K562 (cell line): ENCODE results near the gene CHST2. TPM values are rescaled to one million over a fixed set of nuclear protein-coding genes. Genes with fewer than 3 reads are reported as not detected.

ENCODE experiments used
- ATAC-seq: fragments of 200-7000 bp; cut with Tn5 transposase; 3 replicates; pipeline ENCODE4 v1.9.1; 2020; ENCODE audit warnings: moderate library complexity
- BruUV-seq: library from RNA; stranded (reverse); fragments of 400-500 nt; replicated peaks from 2 replicates; lab custom pipeline; 2021; lab: Mats Ljungman, UMichigan
- CTCF ChIA-PET: fragments of 300-600 bp; formaldehyde crosslinking; extraction: SDS; loops from one replicate; lab custom pipeline; 2021; ENCODE audit warnings: low intra/inter-chr PET ratio; lab: Yijun Ruan, JAX
- POLR2A ChIA-PET: fragments of 300-600, 350-650 bp; sonication (Branson Sonifier 250); formaldehyde crosslinking; extraction: SDS; loops from one replicate; lab custom pipeline; 2021; ENCODE audit warnings: antibody characterized with exemption, inconsistent platforms; lab: Yijun Ruan, JAX
- DNase-seq, 4 experiments: peaks; one replicate each; pipeline versions ENCODE4 v3.0.0 to v3.0.0-alpha.2; 2011 to 2018; ENCODE audit warnings: low spot score in 3 of 4, mixed read lengths in 3 of 4; ENCODE audit errors: extremely low read depth in 1 of 4
- FAIRE-seq: peaks from 2 replicates; lab custom pipeline; 2011; peaks lifted over from hg19 to GRCh38; lab: Jason Lieb, UNC
- H2AFZ ChIP-seq: 2 replicates; pipeline ENCODE4 v1.6.0; 2011; ENCODE audit warnings: low read depth, low read length, control low read depth, inconsistent platforms
- H3K27ac ChIP-seq: fragments of 200-600 bp; 3 replicates; pipeline ENCODE4 v1.8.0; 2011; ENCODE audit warnings: low read depth, mild to moderate bottlenecking, control low read depth, inconsistent platforms, low read length, moderate library complexity, mixed read lengths; ENCODE audit errors: extremely low read depth
- H3K27me3 ChIP-seq, 2 experiments: fragments of 300-600 bp in 1 of 2; 2 replicates in 1 of 2; 3 replicates in 1 of 2; pipeline versions ENCODE4 v1.6.0 to v1.8.0; 2011; ENCODE audit warnings: inconsistent platforms in 2 of 2, low read length in 2 of 2, mild to moderate bottlenecking in 1 of 2, mixed read lengths in 1 of 2, moderate library complexity in 1 of 2; ENCODE audit not compliant: control insufficient read depth in 2 of 2, insufficient read depth in 2 of 2
- H3K36me3 ChIP-seq: fragments of 300-600 bp; 3 replicates; pipeline ENCODE4 v1.8.0; 2011; ENCODE audit warnings: mild to moderate bottlenecking, low read length, inconsistent platforms; ENCODE audit not compliant: control insufficient read depth, insufficient read depth
- H3K4me1 ChIP-seq, 2 experiments: fragments of 200-600 bp in 1 of 2; replicated peaks in 1 of 2; 2 replicates in 1 of 2; 3 replicates in 1 of 2; pipeline versions ENCODE4 v1.5.1 to v1.8.0; 2011; ENCODE audit warnings: inconsistent platforms in 2 of 2, low read length in 2 of 2, mild to moderate bottlenecking in 1 of 2, mixed read lengths in 1 of 2, moderate library complexity in 1 of 2; ENCODE audit not compliant: control insufficient read depth in 2 of 2, insufficient read depth in 2 of 2
- H3K4me2 ChIP-seq: 2 replicates; pipeline ENCODE4 v1.6.1; 2011; ENCODE audit warnings: low read length, control low read depth, inconsistent platforms, mixed read lengths; ENCODE audit not compliant: insufficient read depth
- H3K4me3 ChIP-seq: fragments of 200-600 bp; sonication (generic), shearing (Covaris generic); 2 replicates; pipeline ENCODE4 v1.5.1; 2016; ENCODE audit warnings: control low read depth, inconsistent platforms
- H3K79me2 ChIP-seq: fragments of 200-600 bp; 3 replicates; pipeline ENCODE4 v1.8.0; 2011; ENCODE audit warnings: low read length, inconsistent platforms; ENCODE audit not compliant: control insufficient read depth, insufficient read depth
- H3K9ac ChIP-seq, 2 experiments: 2 replicates each; pipeline versions ENCODE4 v1.6.0 to v1.6.1; 2011; ENCODE audit warnings: low read depth in 2 of 2, low read length in 2 of 2, control low read depth in 1 of 2, inconsistent platforms in 1 of 2, mild to moderate bottlenecking in 1 of 2, mixed read lengths in 1 of 2; ENCODE audit not compliant: insufficient read depth in 1 of 2
- H3K9me1 ChIP-seq: one replicate; pipeline ENCODE4 v1.6.0; 2011; ENCODE audit warnings: inconsistent platforms, mild to moderate bottlenecking, low read length, moderate library complexity; ENCODE audit not compliant: control insufficient read depth, insufficient read depth
- H3K9me3 ChIP-seq: replicated peaks from 2 replicates; pipeline ENCODE4 v1.5.1; 2011; ENCODE audit warnings: low read depth, low read length, inconsistent platforms; ENCODE audit not compliant: control insufficient read depth, insufficient read depth
- H4K20me1 ChIP-seq: replicated peaks from 2 replicates; pipeline ENCODE4 v1.6.1; 2011; ENCODE audit warnings: low read length, inconsistent platforms, mixed read lengths; ENCODE audit not compliant: control insufficient read depth, insufficient read depth
- AFF4 ChIP-seq: sonication (generic); formaldehyde crosslinking; IDR thresholded peaks from 2 replicates; pipeline ENCODE4 v1.8.0; 2023; ENCODE audit warnings: mild to moderate bottlenecking, missing genetic modification reagents
- ATF3 ChIP-seq, 2 experiments: fragments of 450-650 bp in 1 of 2; sonication (generic) in 1 of 2; formaldehyde crosslinking in 1 of 2; IDR thresholded peaks in 1 of 2; conservative IDR thresholded peaks in 1 of 2; 2 replicates each; pipeline versions ENCODE4 v1.6.1 to v1.8.1; 2016 to 2023; ENCODE audit warnings: mild to moderate bottlenecking in 2 of 2, moderate library complexity in 2 of 2, inconsistent platforms in 1 of 2, missing genetic modification reagents in 1 of 2
- CBX3 ChIP-seq, 2 experiments: IDR thresholded peaks; 1 replicate in 1 of 2; 2 replicates in 1 of 2; pipeline ENCODE4 v1.6.1; 2012; ENCODE audit warnings: inconsistent platforms in 2 of 2, low read length in 2 of 2, borderline replicate concordance in 1 of 2, control low read depth in 1 of 2
- CTCF ChIP-seq, 3 experiments: IDR thresholded peaks in 2 of 3; conservative IDR thresholded peaks in 1 of 3; 2 replicates each; pipeline ENCODE4 v1.5.1; 2011 to 2012; ENCODE audit warnings: low read length in 3 of 3, mild to moderate bottlenecking in 3 of 3, control low read depth in 2 of 3, improper control_type of control experiment in 1 of 3, inconsistent platforms in 1 of 3, low read depth in 1 of 3, mixed read lengths in 1 of 3, moderate library complexity in 1 of 3; ENCODE audit not compliant: insufficient read depth in 2 of 3
- ELK3 ChIP-seq: fragments of 450-650 bp; formaldehyde crosslinking; IDR thresholded peaks from 2 replicates; pipeline ENCODE4 v1.4.0; 2020; ENCODE audit warnings: mild to moderate bottlenecking
- HDGF ChIP-seq: fragments of 450-650 bp; IDR thresholded peaks from 2 replicates; pipeline ENCODE4 v1.6.1; 2016
- PTRF ChIP-seq: fragments of 450-650 bp; IDR thresholded peaks from 2 replicates; pipeline ENCODE4 v1.6.1; 2016; ENCODE audit warnings: mild to moderate bottlenecking, missing genetic modification characterization, missing compliant biosample characterization
- RBM14 ChIP-seq: fragments of 200-400 bp; formaldehyde crosslinking; IDR thresholded peaks from 2 replicates; pipeline ENCODE4 v1.6.1; 2018; ENCODE audit warnings: low read depth, mild to moderate bottlenecking, low read length, moderate library complexity, borderline replicate concordance; ENCODE audit not compliant: insufficient read depth
- TOE1 ChIP-seq, 2 experiments: fragments of 450-650 bp in 1 of 2; sonication (generic) in 1 of 2; formaldehyde crosslinking in 1 of 2; IDR thresholded peaks; 2 replicates each; pipeline versions ENCODE4 v1.7.1 to v1.8.0; 2016 to 2022; ENCODE audit warnings: borderline replicate concordance in 2 of 2, mild to moderate bottlenecking in 2 of 2, antibody characterized with exemption in 1 of 2, inconsistent platforms in 1 of 2, low read depth in 1 of 2, missing genetic modification reagents in 1 of 2, moderate library complexity in 1 of 2
- ZNF184 ChIP-seq: sonication (generic); formaldehyde crosslinking; IDR thresholded peaks from 2 replicates; pipeline ENCODE4 v1.5.0; 2020; ENCODE audit warnings: missing genetic modification reagents
- WGBS: fragments of 100-300 bp; shearing (Covaris generic); methylation state at CpG from one replicate; pipeline ENCODE4 v1.1.6; 2016; ENCODE audit warnings: low coverage, mixed read lengths; ENCODE audit not compliant: insufficient coverage; ENCODE audit errors: missing lambda C conversion rate; 5-methylcytosine and 5-hydroxymethylcytosine counted together
- in situ Hi-C: fragments of 300-500 bp; cut with MboI; formaldehyde crosslinking; loops from 4 replicates; pipeline ENCODE4 v1.15.0; 2018; ENCODE audit warnings: inconsistent platforms, mixed read lengths
- intact Hi-C: fragments of 100-400 bp; cut with micrococcal nuclease; formaldehyde crosslinking; loops from 2 replicates; pipeline ENCODE4 v1.14.2; 2022
- polyA plus RNA-seq, 8 experiments: library from polyadenylated mRNA; depleted of rRNA in 4 of 8; stranded (reverse) in 5 of 8; unstranded in 3 of 8; fragments of >200 nt; fragmentation: Nextera tagmentation in 2 of 8; fragmentation: Illumina TruSeq in 1 of 8; extraction: Ambion mirVana in 2 of 8; extraction: Trizol in 1 of 8; gene quantifications; 2 replicates each; pipeline versions ENCODE4 v1.2.1 to v1.2.3, GENCODE V29; 2011 to 2014; ENCODE audit warnings: inconsistent platforms in 1 of 8, missing spikeins in 1 of 8
- total RNA-seq, 7 experiments: library from RNA; depleted of rRNA in 6 of 7; stranded (reverse); fragments of >200 nt in 6 of 7; fragmentation: Illumina TruSeq in 2 of 7; extraction: Trizol in 2 of 7; gene quantifications; 2 replicates each; pipeline versions ENCODE4 v1.2.1 to v1.2.3, GENCODE V29; 2011 to 2021; ENCODE audit warnings: low replicate concordance in 1 of 7

The CHST2 gene
- total and polyA plus RNA-seq, 9 of the 15 experiments (the other 6 are each of a cell fraction or from before 2014, with no cell fraction given): 3.4 to 60.3 (median 13.9) TPM

GRCh38 chr3:143121241-143122088 is 1.9 kb downstream of the CHST2 start:
- Histone ChIP-seq H3K9me1 (no peaks in the 10 kb centered on the region), H3K9ac (peak overlapping the region; percentile 73 to 93; a peak in 3 of 4 replicates), H4K20me1 (0 out of 2 replicates have a peak, but pooled peaks cover 4% of the 10 kb centered on the region), H3K9me3 (peaks cover 7% of the 10 kb centered on the region), H3K4me2 (peak overlapping the region; percentile 92), H3K4me1 (peaks cover 34 to 47% of the 10 kb centered on the region in 2 experiments; a peak in 4 of 5 replicates), H3K36me3 (peaks cover 21% of the 10 kb centered on the region; the same call in 2 of the 3 replicates), H3K79me2 (peaks cover 87% of the 10 kb centered on the region), H3K27ac (peak overlapping the region; percentile 99), H2AFZ (no peak overlapping the region), H3K4me3 (peak overlapping the region; percentile 89), H3K27me3 (no peaks in the 10 kb centered on the region)
- FAIRE-seq (no peak), ATAC-seq (no peak), DNase-seq (peak in 3 of 4 experiments; percentile 32 to 51 (median 44))
- ChIA-PET POLR2A (no interaction called here), CTCF (no interaction called here)
- intact Hi-C loops (loop anchor here (5.0 kb wide), 2 partner anchors 61 to 226 kb away; no protein-coding TSS in a partner anchor), in situ Hi-C loops (no loop called here)
- BruUV-seq: no TSS peak
- WGBS: 81% methylated on average over 49 of the region's 79 CpGs
- TF ChIP-seq RBM14: 0 out of 2 replicates have a peak, but pooled peaks have one; percentile 25
- no peak for TF ChIP-seq PTRF
- peak in 1 of 2 experiments; percentile 88; a peak in 2 of 3 replicates for TF ChIP-seq CBX3 (IDR thresholded peaks at IDR 0.05; ENCODE audit: borderline replicate concordance in 1 of 2, low read length in 2 of 2)
- TF ChIP-seq ELK3: no peak
- TF ChIP-seq HDGF: no peak
- TF ChIP-seq TOE1 (IDR thresholded peaks at IDR 0.05; ENCODE audit: borderline replicate concordance): no peak
- TF ChIP-seq TOE1 (CRISPR knock-in tag; IDR thresholded peaks at IDR 0.05; ENCODE audit: borderline replicate concordance, low read depth): 0 out of 2 replicates have a peak, but pooled peaks have one; percentile 30
- peak; percentile 44 to 63 (median 46); a peak in 5 of 6 replicates for TF ChIP-seq CTCF (IDR thresholded peaks at IDR 0.05 in 2 of 3, conservative IDR thresholded peaks at IDR 0.05 in 1 of 3; ENCODE audit: insufficient read depth in 2 of 3, low read depth in 1 of 3, low read length in 3 of 3)
- peak; percentile 83 for TF ChIP-seq ATF3 (IDR thresholded peaks at IDR 0.05)
- TF ChIP-seq ATF3 (CRISPR knock-in tag; conservative IDR thresholded peaks at IDR 0.05): no peak
- no peak for TF ChIP-seq AFF4 (CRISPR knock-in tag)
- TF ChIP-seq ZNF184: no peak
